ENCODE results near the gene MAG.

DNA sequence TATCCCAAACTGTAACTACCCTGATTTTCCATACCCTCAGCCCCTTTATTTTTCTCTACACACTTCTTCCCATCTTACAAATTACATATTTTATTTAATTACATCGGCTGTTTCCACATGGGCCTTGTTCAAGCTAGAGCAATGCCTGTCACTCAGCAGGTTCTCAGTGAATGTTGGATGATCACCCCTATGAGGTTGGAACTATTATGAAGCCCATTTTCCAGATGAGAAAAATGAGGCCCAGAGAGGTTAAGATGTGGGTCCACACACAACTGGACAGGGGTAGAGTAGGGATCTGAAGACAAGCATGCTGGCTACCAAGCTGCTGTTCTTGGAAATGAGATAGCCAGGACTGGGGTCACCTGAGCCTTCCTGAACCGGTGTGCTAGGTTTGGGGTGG, 10.0 kb downstream of the MAG start:
- no peak for TF ChIP-seq CTCF (IDR thresholded peaks at IDR 0.05)
- TF ChIP-seq FOXJ3 (CRISPR knock-in tag; IDR thresholded peaks at IDR 0.05; ENCODE audit: borderline replicate concordance) = no peak
- TF ChIP-seq, protein P1, sequence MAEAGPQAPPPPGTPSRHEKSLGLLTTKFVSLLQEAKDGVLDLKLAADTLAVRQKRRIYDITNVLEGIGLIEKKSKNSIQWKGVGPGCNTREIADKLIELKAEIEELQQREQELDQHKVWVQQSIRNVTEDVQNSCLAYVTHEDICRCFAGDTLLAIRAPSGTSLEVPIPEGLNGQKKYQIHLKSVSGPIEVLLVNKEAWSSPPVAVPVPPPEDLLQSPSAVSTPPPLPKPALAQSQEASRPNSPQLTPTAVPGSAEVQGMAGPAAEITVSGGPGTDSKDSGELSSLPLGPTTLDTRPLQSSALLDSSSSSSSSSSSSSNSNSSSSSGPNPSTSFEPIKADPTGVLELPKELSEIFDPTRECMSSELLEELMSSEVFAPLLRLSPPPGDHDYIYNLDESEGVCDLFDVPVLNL (CRISPR knock-in tag; IDR thresholded peaks at IDR 0.05; ENCODE audit: borderline replicate concordance, low read depth) = no peak
- no peak for TF ChIP-seq NFYB (CRISPR knock-in tag; conservative IDR thresholded peaks at IDR 0.05; ENCODE audit: low read depth)
- TF ChIP-seq, protein P2, sequence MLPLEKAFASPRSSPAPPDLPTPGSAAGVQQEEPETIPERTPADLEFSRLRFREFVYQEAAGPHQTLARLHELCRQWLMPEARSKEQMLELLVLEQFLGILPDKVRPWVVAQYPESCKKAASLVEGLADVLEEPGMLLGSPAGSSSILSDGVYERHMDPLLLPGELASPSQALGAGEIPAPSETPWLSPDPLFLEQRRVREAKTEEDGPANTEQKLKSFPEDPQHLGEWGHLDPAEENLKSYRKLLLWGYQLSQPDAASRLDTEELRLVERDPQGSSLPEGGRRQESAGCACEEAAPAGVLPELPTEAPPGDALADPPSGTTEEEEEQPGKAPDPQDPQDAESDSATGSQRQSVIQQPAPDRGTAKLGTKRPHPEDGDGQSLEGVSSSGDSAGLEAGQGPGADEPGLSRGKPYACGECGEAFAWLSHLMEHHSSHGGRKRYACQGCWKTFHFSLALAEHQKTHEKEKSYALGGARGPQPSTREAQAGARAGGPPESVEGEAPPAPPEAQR (CRISPR knock-in tag; IDR thresholded peaks at IDR 0.05) = no peak
- TF ChIP-seq USF2 (CRISPR knock-in tag; IDR thresholded peaks at IDR 0.05) = no peak
- no peak for TF ChIP-seq NFE2L1 (CRISPR knock-in tag; IDR thresholded peaks at IDR 0.05)
- TF ChIP-seq NR2C2 (CRISPR knock-in tag; IDR thresholded peaks at IDR 0.05) = no peak
- TF ChIP-seq CREB1 (CRISPR knock-in tag; IDR thresholded peaks at IDR 0.05) = no peak
- no peak for TF ChIP-seq GTF2I (CRISPR knock-in tag; conservative IDR thresholded peaks at IDR 0.05)
- no peak for TF ChIP-seq JUN (CRISPR knock-in tag; IDR thresholded peaks at IDR 0.05)
- TF ChIP-seq RORB (CRISPR knock-in tag; IDR thresholded peaks at IDR 0.05) = no peak
